Measurements from ENCODE around the gene EEA1.
A peak's percentile ranks its signal among the peaks of the same experiment; 100 is the strongest.

EEA1 gene

DNA sequence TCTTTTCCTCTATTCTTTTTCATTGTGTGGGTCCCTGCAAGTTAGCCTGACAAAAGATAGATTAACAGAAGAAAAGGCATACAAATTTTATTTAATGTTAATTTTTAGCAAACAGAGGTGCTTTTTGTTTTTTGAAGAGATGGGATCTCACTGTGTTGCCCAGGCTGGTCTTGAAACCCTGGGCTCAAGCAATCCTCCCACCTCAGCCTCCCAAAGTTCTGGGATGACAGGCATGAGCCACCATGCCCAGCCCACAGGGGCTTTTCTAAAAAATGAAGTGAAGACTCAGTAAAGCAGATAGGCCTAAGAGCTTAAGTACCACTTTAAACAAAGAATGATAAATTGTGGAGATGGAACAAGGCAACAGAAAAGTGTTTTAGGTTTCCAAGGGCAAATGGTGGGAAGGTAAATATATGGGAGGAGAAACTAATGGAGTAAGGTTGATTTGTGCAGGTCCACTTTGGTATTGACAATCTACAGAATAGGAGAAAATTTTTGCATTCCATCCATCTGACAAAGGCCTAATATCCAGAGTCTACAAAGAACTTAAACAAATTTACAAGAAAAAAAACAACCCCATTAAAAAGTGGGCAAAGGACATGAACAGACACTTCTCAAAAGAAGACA is 18.6 kb upstream of the EEA1 start:
- Mint-ChIP-seq H3K4me1 (no peaks in the 10 kb centered on the region), H3K9me3 (no peaks in the 10 kb centered on the region), H3K27ac (no peak overlapping the region), H3K36me3 (no peaks in the 10 kb centered on the region), H3K4me3 (no peak overlapping the region)
- ATAC-seq: no peak
- no peak for DNase-seq (ENCODE audit: low spot score in 2 of 2)

- no peaks in the 10 kb centered on the region for H3K4me1 Mint-ChIP-seq
- H3K27ac Mint-ChIP-seq: no peak overlapping the region
- DNase-seq (ENCODE audit: low spot score in 2 of 2) (no peak), ATAC-seq (no peak)
- H3K4me3 Mint-ChIP-seq: no peak overlapping the region
- no peaks in the 10 kb centered on the region for H3K36me3 Mint-ChIP-seq
- no peaks in the 10 kb centered on the region for H3K9me3 Mint-ChIP-seq
Measured at GRCh38 chr12:92945659-92946220, 16.6 kb upstream of the EEA1 start.

DNA sequence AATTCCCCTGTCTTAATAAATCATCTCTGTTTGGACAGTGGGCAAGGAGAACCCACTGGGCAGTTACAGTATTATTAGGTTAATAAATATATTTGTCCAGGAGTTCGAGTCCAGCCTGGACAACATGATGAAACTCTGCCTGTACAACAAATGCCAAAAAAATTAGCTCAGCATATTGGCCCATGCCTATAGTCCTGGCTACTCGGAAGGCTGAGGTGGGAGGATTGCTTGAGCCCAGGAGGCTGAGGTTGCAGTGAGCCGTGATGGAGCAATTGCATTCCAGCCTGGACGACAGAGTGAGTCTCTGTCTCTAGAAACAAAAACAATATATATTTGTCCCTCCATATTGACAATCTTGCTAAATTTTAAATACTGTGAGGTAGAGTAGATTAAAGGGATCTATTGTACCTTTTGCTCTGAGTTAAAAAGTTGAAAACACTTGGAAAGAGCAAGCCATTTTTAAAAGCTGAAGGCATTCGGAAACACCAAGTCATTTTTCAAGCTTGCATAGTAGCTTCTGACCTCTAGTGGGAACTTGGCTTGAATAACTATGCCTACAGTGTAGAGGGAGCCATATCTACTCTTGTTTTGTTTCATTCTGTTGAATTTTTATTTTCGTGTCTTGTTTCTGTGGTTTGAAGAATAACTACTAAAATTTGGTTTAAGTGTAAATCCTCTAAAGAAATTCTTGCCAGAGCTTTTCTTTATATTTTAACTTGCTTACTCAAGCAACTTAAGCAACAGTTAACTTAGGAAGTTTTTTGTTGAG is 14.6 kb upstream of the EEA1 start:
- H3K9me3 Mint-ChIP-seq: no peaks in the 10 kb centered on the region
- DNase-seq (ENCODE audit: low spot score in 2 of 2) (no peak), ATAC-seq (no peak)
- no peak overlapping the region for H3K4me3 Mint-ChIP-seq
- no peak overlapping the region for H3K27ac Mint-ChIP-seq
- H3K4me1 Mint-ChIP-seq: no peaks in the 10 kb centered on the region
- no peaks in the 10 kb centered on the region for H3K36me3 Mint-ChIP-seq

- Mint-ChIP-seq H3K9me3 (no peaks in the 10 kb centered on the region), H3K4me3 (no peak overlapping the region), H3K36me3 (no peaks in the 10 kb centered on the region), H3K4me1 (no peaks in the 10 kb centered on the region), H3K27ac (no peak overlapping the region)
- ATAC-seq (no peak), DNase-seq (ENCODE audit: low spot score in 2 of 2) (no peak)
Measured at GRCh38 chr12:92942905-92943304, 13.8 kb upstream of the EEA1 start.

GRCh38 chr12:92939116-92939515 is 10.0 kb upstream of the EEA1 start:
- Mint-ChIP-seq H3K36me3 (no peaks in the 10 kb centered on the region), H3K4me3 (no peak overlapping the region), H3K27ac (no peak overlapping the region), H3K4me1 (no peaks in the 10 kb centered on the region), H3K9me3 (no peaks in the 10 kb centered on the region)
- ATAC-seq (no peak), DNase-seq (ENCODE audit: low spot score in 2 of 2) (no peak)

- H3K27ac Mint-ChIP-seq: no peak overlapping the region
- H3K4me3 Mint-ChIP-seq: no peak overlapping the region
- no peak for ATAC-seq
- no peaks in the 10 kb centered on the region for H3K9me3 Mint-ChIP-seq
- no peaks in the 10 kb centered on the region for H3K36me3 Mint-ChIP-seq
- DNase-seq (ENCODE audit: low spot score in 2 of 2): no peak
- no peaks in the 10 kb centered on the region for H3K4me1 Mint-ChIP-seq
Measured at GRCh38 chr12:92938638-92939037, 9.5 kb upstream of the EEA1 start.

DNA sequence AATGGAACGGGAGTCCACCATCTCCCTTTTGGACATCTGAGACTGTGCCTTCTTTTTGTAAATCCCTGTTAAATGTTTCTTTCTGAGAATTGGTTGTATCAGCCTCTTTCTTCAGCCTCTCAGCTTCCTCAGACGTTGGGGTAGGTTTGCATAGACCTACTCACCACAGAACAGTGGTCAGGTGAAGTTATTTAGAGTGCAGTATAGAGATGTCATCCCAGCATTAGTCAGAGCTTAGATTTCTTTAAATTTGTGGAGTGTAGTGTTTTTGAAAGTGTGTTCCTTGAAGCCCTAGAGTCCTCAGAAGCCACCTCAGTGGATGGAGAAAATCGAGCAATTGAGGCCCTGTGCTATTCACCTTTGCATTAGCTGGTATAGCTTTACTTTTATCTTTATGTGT is 8.9 kb upstream of the EEA1 start:
- ATAC-seq (peak; percentile 65), DNase-seq (ENCODE audit: low spot score in 2 of 2) (no peak)
- no peaks in the 10 kb centered on the region for H3K9me3 Mint-ChIP-seq
- no peaks in the 10 kb centered on the region for H3K36me3 Mint-ChIP-seq
- no peak overlapping the region for H3K4me3 Mint-ChIP-seq
- no peaks in the 10 kb centered on the region for H3K4me1 Mint-ChIP-seq
- no peak overlapping the region for H3K27ac Mint-ChIP-seq

DNA sequence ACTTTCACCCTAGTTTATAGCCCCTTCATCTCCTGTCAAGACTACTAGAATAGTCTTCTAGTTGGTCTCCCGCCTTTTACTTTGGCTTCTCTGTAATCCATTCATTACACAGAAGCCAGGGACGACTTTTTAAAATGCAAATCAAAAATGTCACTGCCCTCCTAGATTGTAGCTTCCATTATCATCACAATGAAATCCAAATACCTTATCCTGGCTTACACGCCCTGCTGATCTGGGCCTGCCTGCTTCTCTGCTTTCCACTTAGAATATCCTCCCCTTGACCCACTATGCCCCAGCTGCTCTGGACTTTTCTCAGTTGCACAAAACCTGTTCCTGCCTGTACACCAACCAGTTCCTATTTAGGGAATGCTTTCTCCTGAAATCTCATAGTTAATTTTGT is 4.5 kb upstream of the EEA1 start:
- no peak for DNase-seq (ENCODE audit: low spot score in 2 of 2)
- no peaks in the 10 kb centered on the region for H3K9me3 Mint-ChIP-seq
- H3K36me3 Mint-ChIP-seq: peaks cover under 1% of the 10 kb centered on the region
- H3K27ac Mint-ChIP-seq: peak overlapping the region; percentile 1
- ATAC-seq: no peak
- H3K4me1 Mint-ChIP-seq: peaks cover 7% of the 10 kb centered on the region
- no peak overlapping the region for H3K4me3 Mint-ChIP-seq

- Mint-ChIP-seq H3K4me1 (peaks cover 28% of the 10 kb centered on the region), H3K4me3 (peak overlapping the region; percentile 76)
- no peak for ATAC-seq
Measured at GRCh38 chr12:92930421-92930820, 1.3 kb upstream of the EEA1 start.

DNA sequence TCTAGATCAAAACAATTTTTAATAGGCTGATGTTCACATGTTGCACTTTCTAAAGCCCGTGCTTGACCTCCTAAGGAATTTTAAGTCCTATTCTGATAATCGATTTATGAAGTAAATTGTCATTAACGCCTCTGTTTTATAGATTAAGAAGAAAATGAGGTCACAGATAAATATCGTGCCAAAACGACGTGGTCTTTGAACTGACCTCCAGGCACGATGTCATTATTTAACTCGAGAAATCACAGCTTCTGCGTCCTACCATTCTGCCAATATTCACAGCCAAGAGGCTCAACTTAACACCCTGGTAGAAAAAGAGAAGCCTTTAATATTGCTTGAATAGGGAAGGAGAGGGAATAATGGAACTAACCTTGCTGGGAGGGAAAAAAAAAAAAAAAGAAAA is 888 bp upstream of the EEA1 start:
- no peak for ATAC-seq
- H3K9me3 Mint-ChIP-seq: no peaks in the 10 kb centered on the region
- peaks cover 19% of the 10 kb centered on the region for H3K36me3 Mint-ChIP-seq
- DNase-seq (ENCODE audit: low spot score in 2 of 2): no peak
- peaks cover 33% of the 10 kb centered on the region for H3K4me1 Mint-ChIP-seq
- H3K4me3 Mint-ChIP-seq: peak overlapping the region; percentile 76
- peak overlapping the region; percentile 92 for H3K27ac Mint-ChIP-seq

More at GRCh38 chr12:92930421-92930820, 1.3 kb upstream of the EEA1 start:
- H3K27ac Mint-ChIP-seq: no peak overlapping the region
- no peak for DNase-seq (ENCODE audit: low spot score in 2 of 2)
- no peaks in the 10 kb centered on the region for H3K9me3 Mint-ChIP-seq
- peaks cover 15% of the 10 kb centered on the region for H3K36me3 Mint-ChIP-seq

DNA sequence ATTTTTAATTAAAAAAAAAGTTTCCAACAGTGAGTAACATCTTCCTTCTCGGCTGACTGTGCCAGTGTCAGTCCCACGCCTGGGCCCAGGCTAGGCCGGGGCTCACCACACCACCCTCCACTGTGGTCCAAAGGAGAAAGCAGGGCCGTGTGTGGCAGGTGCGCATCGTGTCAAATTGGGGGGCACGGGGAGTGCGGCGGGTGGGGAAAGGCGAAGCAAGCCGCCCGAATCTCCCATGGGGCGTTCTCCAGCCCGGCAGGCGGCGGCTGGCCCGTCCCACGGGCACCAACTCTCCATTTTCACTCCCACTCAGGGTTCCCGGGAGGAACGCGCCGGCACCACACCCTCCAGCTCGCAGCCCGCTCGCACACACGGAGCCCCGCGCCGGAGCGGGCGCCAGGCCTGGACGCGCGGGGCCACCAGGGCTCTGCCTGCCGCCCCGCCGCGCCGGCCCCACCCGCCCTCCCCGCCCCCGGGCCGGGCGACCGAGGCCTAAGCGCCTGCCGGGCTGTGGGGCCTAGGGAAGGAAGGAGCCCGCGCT is 604 bp downstream of the EEA1 start:
- peaks cover 23% of the 10 kb centered on the region for H3K36me3 Mint-ChIP-seq
- no peaks in the 10 kb centered on the region for H3K9me3 Mint-ChIP-seq
- H3K4me3 Mint-ChIP-seq: peak overlapping the region; percentile 76
- DNase-seq (ENCODE audit: low spot score in 2 of 2): peak; percentile 21 to 73
- peaks cover 36% of the 10 kb centered on the region for H3K4me1 Mint-ChIP-seq
- ATAC-seq: peak; percentile 67
- peak overlapping the region; percentile 92 for H3K27ac Mint-ChIP-seq

- H3K9me3 Mint-ChIP-seq: no peaks in the 10 kb centered on the region
- H3K36me3 Mint-ChIP-seq: peaks cover 23% of the 10 kb centered on the region
- ATAC-seq: no peak
- H3K27ac Mint-ChIP-seq: peak overlapping the region; percentile 92
- H3K4me1 Mint-ChIP-seq: peaks cover 41% of the 10 kb centered on the region
- no peak for DNase-seq (ENCODE audit: low spot score in 2 of 2)
- H3K4me3 Mint-ChIP-seq: peak overlapping the region; percentile 76
Measured at GRCh38 chr12:92927436-92928281, 1.4 kb downstream of the EEA1 start.

DNA sequence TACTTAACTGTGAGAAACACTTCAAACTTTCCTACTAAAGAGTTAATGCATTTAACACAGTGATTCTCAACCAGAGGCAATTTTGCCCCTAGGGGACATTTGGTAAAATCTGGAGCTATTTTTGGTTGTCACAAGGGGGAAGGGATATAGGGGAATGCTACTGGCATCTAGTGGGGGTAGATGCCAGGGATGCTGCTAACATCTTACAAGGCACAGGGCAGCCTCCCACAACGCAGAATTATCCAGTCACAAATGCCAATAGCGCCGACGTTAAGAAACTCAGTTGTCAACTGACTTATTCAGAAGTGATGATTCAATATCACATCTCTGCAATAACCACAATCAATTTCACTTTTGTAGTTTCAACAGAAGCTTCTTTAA is 2.0 kb downstream of the EEA1 start:
- peak overlapping the region; percentile 92 for H3K27ac Mint-ChIP-seq
- DNase-seq (ENCODE audit: low spot score in 2 of 2) (peak; percentile 6 to 61), ATAC-seq (peak; percentile 42)
- peaks cover 45% of the 10 kb centered on the region for H3K4me1 Mint-ChIP-seq
- no peaks in the 10 kb centered on the region for H3K9me3 Mint-ChIP-seq
- peaks cover 23% of the 10 kb centered on the region for H3K36me3 Mint-ChIP-seq
- H3K4me3 Mint-ChIP-seq: peak overlapping the region; percentile 76

GRCh38 chr12:92926549-92926948 is 2.5 kb downstream of the EEA1 start:
- no peak for DNase-seq (ENCODE audit: low spot score in 2 of 2)
- H3K9me3 Mint-ChIP-seq: no peaks in the 10 kb centered on the region
- peaks cover 48% of the 10 kb centered on the region for H3K4me1 Mint-ChIP-seq
- peaks cover 23% of the 10 kb centered on the region for H3K36me3 Mint-ChIP-seq
- H3K27ac Mint-ChIP-seq: peak overlapping the region; percentile 92
- H3K4me3 Mint-ChIP-seq: peak overlapping the region; percentile 76
- no peak for ATAC-seq

DNA sequence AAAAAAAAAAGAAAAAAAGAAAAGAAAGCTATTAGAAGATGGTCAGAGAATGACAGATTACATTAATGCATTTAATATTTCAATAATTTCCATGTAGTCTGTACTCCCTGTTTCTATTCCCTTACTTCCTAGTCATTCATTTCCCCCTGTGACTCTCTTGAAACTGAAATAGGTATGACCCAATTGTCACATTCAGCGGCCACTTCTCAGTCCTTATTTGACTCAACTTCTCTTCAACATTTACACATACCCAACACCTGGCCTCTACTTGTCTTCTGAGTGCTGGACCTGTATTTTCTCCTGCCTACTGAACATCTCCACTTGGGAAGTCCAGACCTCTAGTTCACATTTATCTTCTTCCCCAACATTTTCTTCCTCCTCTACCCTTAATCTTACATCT is 7.2 kb downstream of the EEA1 start:
- H3K36me3 Mint-ChIP-seq: peaks cover 9% of the 10 kb centered on the region
- ATAC-seq (peak; percentile 95), DNase-seq (ENCODE audit: low spot score in 2 of 2) (no peak)
- no peak overlapping the region for H3K27ac Mint-ChIP-seq
- no peak overlapping the region for H3K4me3 Mint-ChIP-seq
- peaks cover 27% of the 10 kb centered on the region for H3K4me1 Mint-ChIP-seq
- no peaks in the 10 kb centered on the region for H3K9me3 Mint-ChIP-seq
